Measurements from ENCODE around the gene C1orf105. TPM values are rescaled to one million over a fixed set of nuclear protein-coding genes. Genes with fewer than 3 reads are reported as not detected.

The C1orf105 gene
- total and polyA plus RNA-seq, 2 donors from 2014 or later: not detected

GRCh38 chr1:172517081-172517480, 96.6 kb downstream of the C1orf105 start:
- TF ChIP-seq CTCF (IDR thresholded peaks at IDR 0.05; ENCODE audit: borderline replicate concordance, extremely low read depth, insufficient read depth): no peak
- Histone ChIP-seq H3K9me3 (ENCODE audit: control insufficient read depth in 2 of 3, insufficient read depth in 1 of 3, low read length in 3 of 3) (no peaks in the 10 kb centered on the region), H3K27ac (ENCODE audit: low read depth in 2 of 2, low read length in 2 of 2) (no peak overlapping the region), H3K4me3 (ENCODE audit: low read length in 3 of 3) (no peak overlapping the region), H3K9ac (ENCODE audit: low read length in 3 of 3) (no peak overlapping the region), H3K27me3 (ENCODE audit: control insufficient read depth, insufficient read depth, low read length) (no peaks in the 10 kb centered on the region), H3K36me3 (ENCODE audit: control insufficient read depth in 2 of 3, insufficient read depth in 3 of 3, low read length in 3 of 3) (no peaks in the 10 kb centered on the region), H3K4me1 (ENCODE audit: control insufficient read depth in 2 of 3, insufficient read depth in 2 of 3, low read depth in 1 of 3, low read length in 3 of 3) (no peaks in the 10 kb centered on the region)
- FAIRE-seq (no peak), DNase-seq (no peak)
- intact Hi-C loops (cut with DNase I): no loop called here

DNA sequence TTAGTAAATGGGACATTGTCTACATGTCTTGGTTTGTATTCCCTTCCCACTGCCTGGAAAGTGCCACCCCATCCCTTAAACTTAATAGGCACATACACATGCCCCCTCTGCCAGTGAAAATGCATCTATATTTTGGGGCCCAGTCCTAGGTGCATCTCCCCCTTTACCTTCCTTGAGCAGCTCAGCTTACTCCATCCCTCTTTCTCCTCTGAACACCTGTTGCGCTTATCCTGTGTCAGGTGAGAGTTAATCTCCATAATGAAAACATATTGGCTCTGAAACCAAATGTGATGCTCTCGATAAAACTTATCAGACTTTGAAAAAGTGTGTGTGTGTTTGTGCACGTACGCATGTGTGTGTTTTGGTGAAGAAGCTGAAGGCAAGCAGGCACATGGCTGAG, 97.1 kb downstream of the C1orf105 start:
- no peaks in the 10 kb centered on the region for H3K9me3 ChIP-seq (ENCODE audit: control insufficient read depth in 2 of 3, insufficient read depth in 1 of 3, low read length in 3 of 3)
- no peak overlapping the region for H3K4me3 ChIP-seq (ENCODE audit: low read length in 3 of 3)
- no peak for DNase-seq
- intact Hi-C loops (cut with DNase I): no loop called here
- no peaks in the 10 kb centered on the region for H3K36me3 ChIP-seq (ENCODE audit: control insufficient read depth in 2 of 3, insufficient read depth in 3 of 3, low read length in 3 of 3)
- no peaks in the 10 kb centered on the region for H3K27me3 ChIP-seq (ENCODE audit: control insufficient read depth, insufficient read depth, low read length)
- no peak for FAIRE-seq
- no peak overlapping the region for H3K9ac ChIP-seq (ENCODE audit: low read length in 3 of 3)
- no peak for TF ChIP-seq CTCF (IDR thresholded peaks at IDR 0.05; ENCODE audit: borderline replicate concordance, extremely low read depth, insufficient read depth)
- H3K27ac ChIP-seq (ENCODE audit: low read depth in 2 of 2, low read length in 2 of 2): no peak overlapping the region
- no peaks in the 10 kb centered on the region for H3K4me1 ChIP-seq (ENCODE audit: control insufficient read depth in 2 of 3, insufficient read depth in 2 of 3, low read depth in 1 of 3, low read length in 3 of 3)

Other genes with a start within 250 kb of the C1orf105 start
- gene PIGC, start 23.4 kb downstream of the C1orf105 start, total RNA-seq: 27.6 TPM
- gene PIGC, start 23.4 kb downstream of the C1orf105 start, polyA plus RNA-seq (ENCODE audit: insufficient read depth, low read depth, low replicate concordance): 28.6 TPM
- gene SUCO, start 112.5 kb downstream of the C1orf105 start, total RNA-seq: 40.0 TPM
- gene SUCO, start 112.5 kb downstream of the C1orf105 start, polyA plus RNA-seq (ENCODE audit: insufficient read depth, low read depth, low replicate concordance): 9.8 TPM
- 0.50 TPM for gene FASLG, start 238.4 kb downstream of the C1orf105 start, total RNA-seq
- not detected for gene FASLG, start 238.4 kb downstream of the C1orf105 start, polyA plus RNA-seq (ENCODE audit: insufficient read depth, low read depth, low replicate concordance)